Thymus (tissue), 11 donors: ENCODE data around the gene PSMD2. TPM values are rescaled to one million over a fixed set of nuclear protein-coding genes. Genes with fewer than 3 reads are reported as not detected.

Source experiments
- DNase-seq, 9 donors: peaks; one replicate each; pipeline ENCODE4 v3.0.0-alpha.2; 2013; ENCODE audit warnings: low spot score in 9 of 9, low read depth in 6 of 9, missing footprints in 1 of 9
- H3K27ac ChIP-seq, 2 donors: one replicate each; pipeline ENCODE4 v1.5.1; 2013; ENCODE audit warnings: control low read depth in 1 of 2, low read depth in 1 of 2, low read length in 1 of 2, mild to moderate bottlenecking in 1 of 2, moderate library complexity in 1 of 2
- H3K27me3 ChIP-seq, 2 donors: one replicate each; pipeline ENCODE4 v1.5.1; 2013; ENCODE audit warnings: low read length in 1 of 2; ENCODE audit not compliant: control insufficient read depth in 2 of 2, insufficient read depth in 1 of 2
- H3K36me3 ChIP-seq, 2 donors: one replicate each; pipeline ENCODE4 v1.5.1; 2013; ENCODE audit warnings: low read length in 1 of 2, mild to moderate bottlenecking in 1 of 2, moderate library complexity in 1 of 2; ENCODE audit not compliant: control insufficient read depth in 2 of 2, insufficient read depth in 2 of 2
- H3K4me1 ChIP-seq, 2 donors: one replicate each; pipeline ENCODE4 v1.5.1; 2013; ENCODE audit warnings: low read length in 2 of 2; ENCODE audit not compliant: control insufficient read depth in 2 of 2, insufficient read depth in 2 of 2
- H3K4me3 ChIP-seq, 2 donors: one replicate each; pipeline ENCODE4 v1.5.1; 2013; ENCODE audit warnings: low read length in 2 of 2, control low read depth in 1 of 2, mild to moderate bottlenecking in 1 of 2
- H3K9me3 ChIP-seq, 2 donors: one replicate each; pipeline ENCODE4 v1.5.1; 2013; ENCODE audit warnings: low read length in 1 of 2, mild to moderate bottlenecking in 1 of 2; ENCODE audit not compliant: control insufficient read depth in 2 of 2, insufficient read depth in 1 of 2
- WGBS: extraction: QIAGEN DNeasy Blood & Tissue Kit; methylation state at CpG from one replicate; pipeline ENCODE4 v1.1.7; 2013; 5-methylcytosine and 5-hydroxymethylcytosine counted together
- polyA plus RNA-seq: library from polyadenylated mRNA; stranded (reverse); fragments of 200-250 nt; gene quantifications from one replicate; pipeline ENCODE4 v1.2.3, GENCODE V29; 2013
- total RNA-seq: library from RNA; stranded (reverse); fragments of 120-200 nt; gene quantifications from one replicate; pipeline ENCODE4 v1.2.4, GENCODE V29; 2013
- donor health status: healthy.

PSMD2 gene
- total and polyA plus RNA-seq, 2 donors: 76.1 to 136 TPM

GRCh38 chr3:184322731-184323487 is 23.9 kb downstream of the PSMD2 start:
- peaks cover 85 to 93% of the 10 kb centered on the region in 2 donors for H3K36me3 ChIP-seq
- H3K27ac ChIP-seq: no peak overlapping the region
- no peak for DNase-seq
- 98% methylated on average over 20 of the region's 20 CpGs for WGBS
- no peaks in the 10 kb centered on the region for H3K27me3 ChIP-seq
- H3K4me1 ChIP-seq: peaks cover 2 to 4% of the 10 kb centered on the region in 2 donors
- no peak overlapping the region for H3K4me3 ChIP-seq
- H3K9me3 ChIP-seq: no peaks in the 10 kb centered on the region

GRCh38 chr3:184323696-184324095 is 24.7 kb downstream of the PSMD2 start:
- Histone ChIP-seq H3K9me3 (no peaks in the 10 kb centered on the region), H3K27me3 (no peaks in the 10 kb centered on the region), H3K4me3 (no peak overlapping the region), H3K4me1 (peaks cover 2 to 4% of the 10 kb centered on the region in 2 donors), H3K27ac (no peak overlapping the region), H3K36me3 (peaks cover 92 to 98% of the 10 kb centered on the region in 2 donors)
- WGBS: 97% methylated on average over 8 of the region's 8 CpGs
- no peak for DNase-seq

GRCh38 chr3:184325269-184325668 is 26.2 kb downstream of the PSMD2 start:
- no peak for DNase-seq
- Histone ChIP-seq H3K36me3 (peaks cover 88 to 98% of the 10 kb centered on the region in 2 donors), H3K9me3 (no peaks in the 10 kb centered on the region), H3K4me3 (no peak overlapping the region), H3K4me1 (no peaks in the 10 kb centered on the region), H3K27ac (no peak overlapping the region), H3K27me3 (no peaks in the 10 kb centered on the region)
- 98% methylated on average over 13 of the region's 13 CpGs for WGBS

- no peak overlapping the region for H3K4me3 ChIP-seq
- DNase-seq: no peak
- no peaks in the 10 kb centered on the region for H3K9me3 ChIP-seq
- H3K4me1 ChIP-seq: no peaks in the 10 kb centered on the region
- WGBS: 95% methylated on average over 6 of the region's 6 CpGs
- H3K36me3 ChIP-seq: peaks cover 85 to 96% of the 10 kb centered on the region in 2 donors
- H3K27ac ChIP-seq: no peak overlapping the region
- no peaks in the 10 kb centered on the region for H3K27me3 ChIP-seq
Measured at GRCh38 chr3:184325715-184326369, 26.8 kb downstream of the PSMD2 start.

- DNase-seq: no peak
- Histone ChIP-seq H3K9me3 (no peaks in the 10 kb centered on the region), H3K27me3 (no peaks in the 10 kb centered on the region), H3K27ac (no peak overlapping the region), H3K4me1 (no peaks in the 10 kb centered on the region), H3K36me3 (peaks cover 85 to 96% of the 10 kb centered on the region in 2 donors), H3K4me3 (no peak overlapping the region)
- WGBS: 98% methylated on average over 21 of the region's 21 CpGs
Measured at GRCh38 chr3:184327171-184327570, 28.1 kb downstream of the PSMD2 start.

GRCh38 chr3:184328516-184328915 is 29.5 kb downstream of the PSMD2 start:
- Histone ChIP-seq H3K4me1 (no peaks in the 10 kb centered on the region), H3K27ac (no peak overlapping the region)
- WGBS: 47% methylated on average over 3 of the region's 3 CpGs

GRCh38 chr3:184332370-184333090 is 33.5 kb downstream of the PSMD2 start:
- Histone ChIP-seq H3K4me3 (no peak overlapping the region), H3K9me3 (no peaks in the 10 kb centered on the region), H3K27me3 (peaks cover 0 to 15% of the 10 kb centered on the region in 2 donors), H3K4me1 (peaks cover 9 to 18% of the 10 kb centered on the region in 2 donors), H3K36me3 (peaks cover 54 to 73% of the 10 kb centered on the region in 2 donors), H3K27ac (no peak overlapping the region)
- DNase-seq: no peak
- 97% methylated on average over 10 of the region's 10 CpGs for WGBS

More at GRCh38 chr3:184328516-184328915, 29.5 kb downstream of the PSMD2 start:
- H3K9me3 ChIP-seq: no peaks in the 10 kb centered on the region
- no peak for DNase-seq
- H3K36me3 ChIP-seq: peaks cover 83 to 95% of the 10 kb centered on the region in 2 donors
- no peak overlapping the region for H3K4me3 ChIP-seq
- H3K27me3 ChIP-seq: no peaks in the 10 kb centered on the region

GRCh38 chr3:184333190-184333589 is 34.1 kb downstream of the PSMD2 start:
- Histone ChIP-seq H3K36me3 (peaks cover 48 to 66% of the 10 kb centered on the region in 2 donors), H3K4me3 (no peak overlapping the region), H3K4me1 (peaks cover 9 to 20% of the 10 kb centered on the region in 2 donors), H3K9me3 (no peaks in the 10 kb centered on the region), H3K27ac (no peak overlapping the region), H3K27me3 (peaks cover 0 to 22% of the 10 kb centered on the region in 2 donors)
- no peak for DNase-seq
- 98% methylated on average over 6 of the region's 6 CpGs for WGBS

GRCh38 chr3:184333700-184334099 is 34.7 kb downstream of the PSMD2 start:
- WGBS: 81% methylated on average over 3 of the region's 3 CpGs
- no peak for DNase-seq
- no peak overlapping the region for H3K4me3 ChIP-seq
- H3K4me1 ChIP-seq: peaks cover 9 to 25% of the 10 kb centered on the region in 2 donors
- peaks cover 0 to 27% of the 10 kb centered on the region in 2 donors for H3K27me3 ChIP-seq
- peaks cover 43 to 61% of the 10 kb centered on the region in 2 donors for H3K36me3 ChIP-seq
- H3K27ac ChIP-seq: no peak overlapping the region
- no peaks in the 10 kb centered on the region for H3K9me3 ChIP-seq
